HEK293 (cell line): ENCODE data around the gene SVOP.

Source experiments
- CTCF ChIA-PET: fragments of 350-600 bp; formaldehyde crosslinking; extraction: SDS; loops from one replicate; lab custom pipeline; 2021; ENCODE audit warnings: antibody characterized with exemption; lab: Yijun Ruan, JAX
- POLR2A ChIA-PET: fragments of 300-600 bp; formaldehyde crosslinking; extraction: SDS; loops from one replicate; lab custom pipeline; 2020; ENCODE audit warnings: antibody characterized with exemption, inconsistent platforms; lab: Yijun Ruan, JAX
- H3K27ac ChIP-seq: fragments of 200-500 bp; sonication (Bioruptor generic); 2 replicates; pipeline ENCODE4 v1.5.1; 2014; ENCODE audit warnings: low read depth, low read length, control low read depth, inconsistent platforms; ENCODE audit errors: extremely low read depth
- H3K36me3 ChIP-seq, 2 experiments: fragments of 200-500 bp in 1 of 2; sonication (Bioruptor generic) in 1 of 2; 1 replicate in 1 of 2; 2 replicates in 1 of 2; pipeline ENCODE4 v1.5.1; 2014 to 2017; ENCODE audit warnings: inconsistent platforms in 2 of 2, low read length in 2 of 2; ENCODE audit not compliant: control insufficient read depth in 2 of 2, insufficient read depth in 1 of 2
- H3K4me1 ChIP-seq: fragments of 200-500 bp; sonication (Bioruptor generic); 2 replicates; pipeline ENCODE4 v1.5.1; 2014; ENCODE audit warnings: mild to moderate bottlenecking, low read length, inconsistent platforms; ENCODE audit not compliant: control insufficient read depth, insufficient read depth
- H3K4me3 ChIP-seq: 2 replicates; pipeline ENCODE4 v1.5.1; 2011; ENCODE audit warnings: low read depth, mild to moderate bottlenecking, control low read depth, low read length, moderate library complexity
- H3K9me3 ChIP-seq: fragments of 200-500 bp; sonication (Bioruptor generic); 2 replicates; pipeline ENCODE4 v1.5.1; 2014; ENCODE audit warnings: low read depth, low read length, inconsistent platforms; ENCODE audit not compliant: control insufficient read depth, insufficient read depth
- HOXA7 ChIP-seq: sonication (generic); formaldehyde crosslinking; IDR thresholded peaks from 2 replicates; pipeline ENCODE4 v1.8.1; 2022; ENCODE audit warnings: missing genetic modification reagents, borderline replicate concordance
- KLF16 ChIP-seq: fragments of 450-650 bp; formaldehyde crosslinking; IDR thresholded peaks from 2 replicates; pipeline ENCODE4 v1.5.1; 2017; ENCODE audit warnings: missing biosample characterization, missing genetic modification characterization
- SETDB1 ChIP-seq: IDR thresholded peaks from one replicate; pipeline ENCODE4 v1.6.1; 2017; ENCODE audit warnings: mild to moderate bottlenecking, low read length, moderate library complexity, mixed read lengths; ENCODE audit not compliant: insufficient read length
- SP7 ChIP-seq: fragments of 450-650 bp; formaldehyde crosslinking; IDR thresholded peaks from 2 replicates; pipeline ENCODE4 v1.5.1; 2016; ENCODE audit warnings: missing biosample characterization, missing genetic modification characterization
- ZBTB48 ChIP-seq: fragments of 450-650 bp; formaldehyde crosslinking; IDR thresholded peaks from 2 replicates; pipeline ENCODE4 v1.5.1; 2016; ENCODE audit warnings: missing biosample characterization, missing genetic modification characterization
- ZNF138 ChIP-seq: fragments of 450-650 bp; formaldehyde crosslinking; IDR thresholded peaks from 2 replicates; pipeline ENCODE4 v1.5.1; 2016; ENCODE audit warnings: missing biosample characterization, missing genetic modification characterization, borderline replicate concordance
- ZNF174 ChIP-seq: fragments of 450-650 bp; formaldehyde crosslinking; IDR thresholded peaks from 2 replicates; pipeline ENCODE4 v1.5.0; 2017; ENCODE audit warnings: missing biosample characterization, mild to moderate bottlenecking, missing genetic modification characterization
- ZNF19 ChIP-seq: fragments of 450-650 bp; formaldehyde crosslinking; IDR thresholded peaks from 2 replicates; pipeline ENCODE4; 2016; ENCODE audit warnings: missing biosample characterization, missing genetic modification characterization, low read depth
- ZNF248 ChIP-seq: fragments of 450-650 bp; formaldehyde crosslinking; IDR thresholded peaks from 2 replicates; pipeline ENCODE4 v1.5.1; 2017; ENCODE audit warnings: missing biosample characterization, missing genetic modification characterization
- ZNF311 ChIP-seq: fragments of 450-650 bp; formaldehyde crosslinking; IDR thresholded peaks from 2 replicates; pipeline ENCODE4 v1.5.1; 2017; ENCODE audit warnings: missing biosample characterization, missing genetic modification characterization, borderline replicate concordance
- ZNF366 ChIP-seq: fragments of 450-650 bp; formaldehyde crosslinking; conservative IDR thresholded peaks from 2 replicates; pipeline ENCODE4 v1.5.1; 2016; ENCODE audit warnings: missing biosample characterization, missing genetic modification characterization
- ZNF37A ChIP-seq: fragments of 450-650 bp; IDR thresholded peaks from 2 replicates; pipeline ENCODE4 v1.5.1; 2018; ENCODE audit warnings: missing biosample characterization, missing genetic modification characterization
- ZNF423 ChIP-seq: fragments of 450-650 bp; formaldehyde crosslinking; IDR thresholded peaks from 2 replicates; pipeline ENCODE4 v1.5.1; 2016; ENCODE audit warnings: missing biosample characterization, missing genetic modification characterization
- ZNF521 ChIP-seq: fragments of 450-650 bp; formaldehyde crosslinking; IDR thresholded peaks from 2 replicates; pipeline ENCODE4 v1.5.1; 2017; ENCODE audit warnings: missing biosample characterization, mild to moderate bottlenecking, missing genetic modification characterization
- ZNF558 ChIP-seq: fragments of 450-650 bp; formaldehyde crosslinking; IDR thresholded peaks from 2 replicates; pipeline ENCODE4 v1.5.1; 2016; ENCODE audit warnings: missing biosample characterization, missing genetic modification characterization
- ZNF600 ChIP-seq: fragments of 450-650 bp; formaldehyde crosslinking; IDR thresholded peaks from 2 replicates; pipeline ENCODE4 v1.5.1; 2016; ENCODE audit warnings: missing biosample characterization, missing genetic modification characterization
- TF ChIP-seq, protein P1 (sequence below): fragments of 450-650 bp; formaldehyde crosslinking; IDR thresholded peaks from 2 replicates; pipeline ENCODE4 v1.5.1; 2017; ENCODE audit warnings: missing biosample characterization, missing genetic modification characterization
- TF ChIP-seq, protein P2 (sequence below): fragments of 450-650 bp; formaldehyde crosslinking; IDR thresholded peaks from 2 replicates; pipeline ENCODE4 v1.5.1; 2016; ENCODE audit warnings: missing biosample characterization, missing genetic modification characterization
- TF ChIP-seq, protein P3 (sequence below): fragments of 450-650 bp; formaldehyde crosslinking; IDR thresholded peaks from 2 replicates; pipeline ENCODE4 v1.5.1; 2016; ENCODE audit warnings: missing biosample characterization, missing genetic modification characterization
- TF ChIP-seq, protein P4 (sequence below): fragments of 450-650 bp; formaldehyde crosslinking; IDR thresholded peaks from 2 replicates; pipeline ENCODE4 v1.5.1; 2016; ENCODE audit warnings: missing biosample characterization, missing genetic modification characterization

The SVOP gene

DNA sequence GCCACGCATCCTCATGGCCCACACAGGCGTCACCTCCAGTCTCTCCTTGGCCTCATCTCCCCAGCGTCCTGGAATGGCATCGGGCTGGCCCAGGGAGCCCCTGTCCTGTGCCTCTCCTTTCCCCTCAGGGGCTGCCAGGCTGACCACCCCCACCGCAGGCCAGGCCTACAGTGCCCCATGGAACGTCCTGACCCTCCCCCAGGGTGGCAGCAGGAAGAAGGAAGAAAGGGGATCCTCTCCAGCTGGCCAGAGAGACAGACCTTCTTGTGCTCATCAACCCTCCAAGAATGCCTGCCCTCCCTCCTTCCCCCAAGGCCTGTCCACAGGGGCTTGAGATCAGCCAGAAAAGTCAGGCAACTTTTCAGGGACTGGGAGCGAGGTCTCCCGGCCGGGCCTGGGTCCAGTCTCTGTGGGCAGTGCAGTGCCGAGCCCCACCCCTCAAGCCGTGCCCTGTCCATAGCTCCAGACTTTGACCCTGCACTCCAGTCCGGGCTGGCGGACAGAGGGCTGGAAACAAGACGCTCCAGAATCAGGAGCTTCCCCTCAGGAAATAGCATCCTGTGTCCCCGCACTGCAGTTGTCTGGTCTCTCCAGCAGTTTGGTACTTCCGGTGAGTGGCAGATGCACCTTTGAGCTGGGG lies 141.1 kb downstream of the SVOP start, which contains the start of gene DAO:
Gene DAO, plus strand, starts transcription at position 478 of the 640 bp plus-strand sequence. CDS start 4,915 bp downstream, outside the sequence.
- TF ChIP-seq ZNF37A (tag by site-specific recombination), result no peak
- no peak for TF ChIP-seq ZBTB48 (tag by site-specific recombination)
- TF ChIP-seq ZNF366 (tag by site-specific recombination), result no peak
- TF ChIP-seq ZNF19 (tag by site-specific recombination), result no peak
- TF ChIP-seq ZNF521 (tag by site-specific recombination), result no peak
- no peak for TF ChIP-seq ZNF174 (tag by site-specific recombination)
- TF ChIP-seq SETDB1, result no peak
- TF ChIP-seq, protein P1, sequence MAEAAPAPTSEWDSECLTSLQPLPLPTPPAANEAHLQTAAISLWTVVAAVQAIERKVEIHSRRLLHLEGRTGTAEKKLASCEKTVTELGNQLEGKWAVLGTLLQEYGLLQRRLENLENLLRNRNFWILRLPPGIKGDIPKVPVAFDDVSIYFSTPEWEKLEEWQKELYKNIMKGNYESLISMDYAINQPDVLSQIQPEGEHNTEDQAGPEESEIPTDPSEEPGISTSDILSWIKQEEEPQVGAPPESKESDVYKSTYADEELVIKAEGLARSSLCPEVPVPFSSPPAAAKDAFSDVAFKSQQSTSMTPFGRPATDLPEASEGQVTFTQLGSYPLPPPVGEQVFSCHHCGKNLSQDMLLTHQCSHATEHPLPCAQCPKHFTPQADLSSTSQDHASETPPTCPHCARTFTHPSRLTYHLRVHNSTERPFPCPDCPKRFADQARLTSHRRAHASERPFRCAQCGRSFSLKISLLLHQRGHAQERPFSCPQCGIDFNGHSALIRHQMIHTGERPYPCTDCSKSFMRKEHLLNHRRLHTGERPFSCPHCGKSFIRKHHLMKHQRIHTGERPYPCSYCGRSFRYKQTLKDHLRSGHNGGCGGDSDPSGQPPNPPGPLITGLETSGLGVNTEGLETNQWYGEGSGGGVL, result no peak
- TF ChIP-seq, protein P2, sequence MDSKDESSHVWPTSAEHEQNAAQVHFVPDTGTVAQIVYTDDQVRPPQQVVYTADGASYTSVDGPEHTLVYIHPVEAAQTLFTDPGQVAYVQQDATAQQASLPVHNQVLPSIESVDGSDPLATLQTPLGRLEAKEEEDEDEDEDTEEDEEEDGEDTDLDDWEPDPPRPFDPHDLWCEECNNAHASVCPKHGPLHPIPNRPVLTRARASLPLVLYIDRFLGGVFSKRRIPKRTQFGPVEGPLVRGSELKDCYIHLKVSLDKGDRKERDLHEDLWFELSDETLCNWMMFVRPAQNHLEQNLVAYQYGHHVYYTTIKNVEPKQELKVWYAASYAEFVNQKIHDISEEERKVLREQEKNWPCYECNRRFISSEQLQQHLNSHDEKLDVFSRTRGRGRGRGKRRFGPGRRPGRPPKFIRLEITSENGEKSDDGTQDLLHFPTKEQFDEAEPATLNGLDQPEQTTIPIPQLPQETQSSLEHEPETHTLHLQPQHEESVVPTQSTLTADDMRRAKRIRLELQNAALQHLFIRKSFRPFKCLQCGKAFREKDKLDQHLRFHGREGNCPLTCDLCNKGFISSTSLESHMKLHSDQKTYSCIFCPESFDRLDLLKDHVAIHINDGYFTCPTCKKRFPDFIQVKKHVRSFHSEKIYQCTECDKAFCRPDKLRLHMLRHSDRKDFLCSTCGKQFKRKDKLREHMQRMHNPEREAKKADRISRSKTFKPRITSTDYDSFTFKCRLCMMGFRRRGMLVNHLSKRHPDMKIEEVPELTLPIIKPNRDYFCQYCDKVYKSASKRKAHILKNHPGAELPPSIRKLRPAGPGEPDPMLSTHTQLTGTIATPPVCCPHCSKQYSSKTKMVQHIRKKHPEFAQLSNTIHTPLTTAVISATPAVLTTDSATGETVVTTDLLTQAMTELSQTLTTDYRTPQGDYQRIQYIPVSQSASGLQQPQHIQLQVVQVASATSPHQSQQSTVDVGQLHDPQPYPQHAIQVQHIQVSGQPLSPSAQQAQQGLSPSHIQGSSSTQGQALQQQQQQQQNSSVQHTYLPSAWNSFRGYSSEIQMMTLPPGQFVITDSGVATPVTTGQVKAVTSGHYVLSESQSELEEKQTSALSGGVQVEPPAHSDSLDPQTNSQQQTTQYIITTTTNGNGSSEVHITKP (tag by site-specific recombination), result no peak
- TF ChIP-seq KLF16, result no peak
- no peak for TF ChIP-seq ZNF600 (tag by site-specific recombination)
- TF ChIP-seq HOXA7, result no peak
- TF ChIP-seq SP7 (tag by site-specific recombination), result no peak
- TF ChIP-seq, protein P3, sequence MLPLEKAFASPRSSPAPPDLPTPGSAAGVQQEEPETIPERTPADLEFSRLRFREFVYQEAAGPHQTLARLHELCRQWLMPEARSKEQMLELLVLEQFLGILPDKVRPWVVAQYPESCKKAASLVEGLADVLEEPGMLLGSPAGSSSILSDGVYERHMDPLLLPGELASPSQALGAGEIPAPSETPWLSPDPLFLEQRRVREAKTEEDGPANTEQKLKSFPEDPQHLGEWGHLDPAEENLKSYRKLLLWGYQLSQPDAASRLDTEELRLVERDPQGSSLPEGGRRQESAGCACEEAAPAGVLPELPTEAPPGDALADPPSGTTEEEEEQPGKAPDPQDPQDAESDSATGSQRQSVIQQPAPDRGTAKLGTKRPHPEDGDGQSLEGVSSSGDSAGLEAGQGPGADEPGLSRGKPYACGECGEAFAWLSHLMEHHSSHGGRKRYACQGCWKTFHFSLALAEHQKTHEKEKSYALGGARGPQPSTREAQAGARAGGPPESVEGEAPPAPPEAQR (tag by site-specific recombination), result no peak
- no peak for TF ChIP-seq ZNF423 (tag by site-specific recombination)
- TF ChIP-seq, protein P4, sequence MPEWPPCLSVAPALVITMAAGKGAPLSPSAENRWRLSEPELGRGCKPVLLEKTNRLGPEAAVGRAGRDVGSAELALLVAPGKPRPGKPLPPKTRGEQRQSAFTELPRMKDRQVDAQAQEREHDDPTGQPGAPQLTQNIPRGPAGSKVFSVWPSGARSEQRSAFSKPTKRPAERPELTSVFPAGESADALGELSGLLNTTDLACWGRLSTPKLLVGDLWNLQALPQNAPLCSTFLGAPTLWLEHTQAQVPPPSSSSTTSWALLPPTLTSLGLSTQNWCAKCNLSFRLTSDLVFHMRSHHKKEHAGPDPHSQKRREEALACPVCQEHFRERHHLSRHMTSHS (tag by site-specific recombination), result no peak
- TF ChIP-seq ZNF311 (tag by site-specific recombination), result no peak
- TF ChIP-seq ZNF138, result no peak
- no peak for TF ChIP-seq ZNF248 (tag by site-specific recombination)
- TF ChIP-seq ZNF558 (tag by site-specific recombination), result no peak
- TF ChIP-seq, all 188 proteins: peak for 0
- Histone ChIP-seq H3K27ac (no peak within 1 kb of the TSS), H3K4me1 (no peaks in the 10 kb centered on the region), H3K9me3 (no peaks in the 10 kb centered on the region), H3K4me3 (no peak within 1 kb of the TSS), H3K36me3 (no peaks in the 10 kb centered on the region)
- ChIA-PET CTCF (interaction anchor here (0.6 to 1.7 kb wide), 6 partner anchors 9 to 739 kb away, joined by 3 to 4 read pairs (median 3); no protein-coding TSS in a partner anchor), POLR2A (no interaction called here)
